Measurements from ENCODE around the gene GAB1. TPM values are rescaled to one million over a fixed set of nuclear protein-coding genes. Genes with fewer than 3 reads are reported as not detected.

Gene GAB1
- total and polyA plus RNA-seq, 3 donors from 2014 or later, result 19.7 to 64.5 (median 61.3) TPM

GRCh38 chr4:143417679-143418403 lies 81.2 kb downstream of the GAB1 start:
- Histone ChIP-seq H3K36me3 (ENCODE audit: low read depth, missing control alignments) (no peaks in the 10 kb centered on the region), H3K27ac (no peak overlapping the region), H3K4me3 (no peak overlapping the region), H3K4me1 (no peaks in the 10 kb centered on the region), H3K9me3 (no peaks in the 10 kb centered on the region), H3K27me3 (no peaks in the 10 kb centered on the region)
- TF ChIP-seq, protein P1, sequence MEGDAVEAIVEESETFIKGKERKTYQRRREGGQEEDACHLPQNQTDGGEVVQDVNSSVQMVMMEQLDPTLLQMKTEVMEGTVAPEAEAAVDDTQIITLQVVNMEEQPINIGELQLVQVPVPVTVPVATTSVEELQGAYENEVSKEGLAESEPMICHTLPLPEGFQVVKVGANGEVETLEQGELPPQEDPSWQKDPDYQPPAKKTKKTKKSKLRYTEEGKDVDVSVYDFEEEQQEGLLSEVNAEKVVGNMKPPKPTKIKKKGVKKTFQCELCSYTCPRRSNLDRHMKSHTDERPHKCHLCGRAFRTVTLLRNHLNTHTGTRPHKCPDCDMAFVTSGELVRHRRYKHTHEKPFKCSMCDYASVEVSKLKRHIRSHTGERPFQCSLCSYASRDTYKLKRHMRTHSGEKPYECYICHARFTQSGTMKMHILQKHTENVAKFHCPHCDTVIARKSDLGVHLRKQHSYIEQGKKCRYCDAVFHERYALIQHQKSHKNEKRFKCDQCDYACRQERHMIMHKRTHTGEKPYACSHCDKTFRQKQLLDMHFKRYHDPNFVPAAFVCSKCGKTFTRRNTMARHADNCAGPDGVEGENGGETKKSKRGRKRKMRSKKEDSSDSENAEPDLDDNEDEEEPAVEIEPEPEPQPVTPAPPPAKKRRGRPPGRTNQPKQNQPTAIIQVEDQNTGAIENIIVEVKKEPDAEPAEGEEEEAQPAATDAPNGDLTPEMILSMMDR (IDR thresholded peaks at IDR 0.05), result no peak
- no peak for TF ChIP-seq POLR2A (IDR thresholded peaks at IDR 0.05)
- intact Hi-C loops (cut with DNase I; ENCODE audit: low total_unique reads), result no loop called here
- WGBS, 2 donors, result 91 to 93% methylated on average over 12 of the region's 12 CpGs
- DNase-seq, result no peak

DNA sequence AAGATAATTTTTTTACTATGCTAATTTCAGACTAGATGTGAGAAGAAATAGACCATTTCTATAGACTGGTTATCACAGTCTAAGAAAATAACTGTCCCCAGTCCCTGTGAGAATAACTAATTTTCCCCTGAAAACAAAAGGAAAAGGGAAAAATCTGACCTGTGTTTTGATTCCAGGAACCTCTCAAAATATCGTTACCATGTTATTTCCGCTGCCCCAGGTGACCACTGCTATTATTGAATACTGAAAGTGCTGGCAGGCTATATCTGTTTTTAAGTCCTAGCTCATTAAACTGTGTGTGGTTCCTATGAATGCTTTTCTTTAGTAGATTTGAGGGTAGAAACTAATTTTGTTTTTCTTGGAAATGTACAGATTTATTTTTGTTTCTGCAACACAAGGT lies 83.6 kb downstream of the GAB1 start:
- 55 to 61% methylated on average over 2 of the region's 2 CpGs for WGBS, 2 donors
- H3K36me3 ChIP-seq (ENCODE audit: low read depth, missing control alignments), result no peaks in the 10 kb centered on the region
- intact Hi-C loops (cut with DNase I; ENCODE audit: low total_unique reads), result no loop called here
- no peak overlapping the region for H3K27ac ChIP-seq
- TF ChIP-seq POLR2A (IDR thresholded peaks at IDR 0.05), result no peak
- TF ChIP-seq, protein P1 (IDR thresholded peaks at IDR 0.05), result no peak
- no peaks in the 10 kb centered on the region for H3K4me1 ChIP-seq
- H3K9me3 ChIP-seq, result no peaks in the 10 kb centered on the region
- H3K27me3 ChIP-seq, result no peaks in the 10 kb centered on the region
- no peak for DNase-seq
- H3K4me3 ChIP-seq, result no peak overlapping the region

- intact Hi-C loops (cut with DNase I; ENCODE audit: low total_unique reads), result no loop called here
- Histone ChIP-seq H3K9me3 (no peaks in the 10 kb centered on the region), H3K27ac (no peak overlapping the region), H3K36me3 (ENCODE audit: low read depth, missing control alignments) (no peaks in the 10 kb centered on the region), H3K27me3 (no peaks in the 10 kb centered on the region), H3K4me1 (no peaks in the 10 kb centered on the region), H3K4me3 (no peak overlapping the region)
- WGBS, 2 donors, result 74 to 86% methylated on average over 1 of the region's 1 CpG
- no peak for TF ChIP-seq POLR2A (IDR thresholded peaks at IDR 0.05)
- TF ChIP-seq, protein P1 (IDR thresholded peaks at IDR 0.05), result no peak
- DNase-seq, result no peak
These were observed 84.9 kb downstream of the GAB1 start for GRCh38 chr4:143421609-143422008.

- intact Hi-C loops (cut with DNase I; ENCODE audit: low total_unique reads), result no loop called here
- TF ChIP-seq, protein P1 (IDR thresholded peaks at IDR 0.05), result no peak
- TF ChIP-seq POLR2A (IDR thresholded peaks at IDR 0.05), result no peak
- Histone ChIP-seq H3K4me3 (no peak overlapping the region), H3K9me3 (no peaks in the 10 kb centered on the region), H3K27me3 (no peaks in the 10 kb centered on the region), H3K27ac (no peak overlapping the region), H3K4me1 (no peaks in the 10 kb centered on the region), H3K36me3 (ENCODE audit: low read depth, missing control alignments) (no peaks in the 10 kb centered on the region)
- DNase-seq, result no peak
These were observed 87.6 kb downstream of the GAB1 start for GRCh38 chr4:143424276-143424675.

Measured in testis (tissue), 3 donors.